WTC11 (cell line): ENCODE results near the gene HECW1.

ENCODE experiments used
- ATF3 ChIP-seq: sonication (generic); formaldehyde crosslinking; conservative IDR thresholded peaks from 2 replicates; pipeline ENCODE4 v1.8.1; 2022; ENCODE audit warnings: mild to moderate bottlenecking, missing genetic modification reagents
- CDX4 ChIP-seq: fragments of 250-450 bp; sonication (Bioruptor Pico); IDR thresholded peaks from 2 replicates; pipeline ENCODE4 v1.9.0; 2021; ENCODE audit warnings: moderate library complexity, mild to moderate bottlenecking, inconsistent platforms, borderline replicate concordance
- CREM ChIP-seq: sonication (generic); formaldehyde crosslinking; IDR thresholded peaks from 2 replicates; pipeline ENCODE4 v1.8.1; 2022; ENCODE audit warnings: mild to moderate bottlenecking, missing genetic modification reagents, moderate library complexity
- CTCF ChIP-seq: fragments of 200-600 bp; IDR thresholded peaks from 2 replicates; pipeline ENCODE4 v1.8.0; 2022; ENCODE audit warnings: antibody characterized with exemption
- HMGXB4 ChIP-seq: sonication (generic); formaldehyde crosslinking; IDR thresholded peaks from 2 replicates; pipeline ENCODE4 v1.8.1; 2023; ENCODE audit warnings: mild to moderate bottlenecking, moderate library complexity, missing genetic modification reagents
- JUN ChIP-seq: sonication (generic); formaldehyde crosslinking; IDR thresholded peaks from 2 replicates; pipeline ENCODE4 v1.8.0; 2023; ENCODE audit warnings: mild to moderate bottlenecking, missing genetic modification reagents
- NR3C1 ChIP-seq: sonication (generic); formaldehyde crosslinking; conservative IDR thresholded peaks from 2 replicates; pipeline ENCODE4 v1.8.1; 2023; ENCODE audit warnings: low read depth, mild to moderate bottlenecking, missing genetic modification reagents
- TEAD4 ChIP-seq: sonication (generic); formaldehyde crosslinking; IDR thresholded peaks from 2 replicates; pipeline ENCODE4 v1.8.0; 2022; ENCODE audit warnings: mild to moderate bottlenecking, missing genetic modification reagents
- ZNF232 ChIP-seq: sonication (generic); formaldehyde crosslinking; IDR thresholded peaks from 2 replicates; pipeline ENCODE4 v1.8.0; 2022; ENCODE audit warnings: mild to moderate bottlenecking, missing genetic modification reagents
- ZSCAN18 ChIP-seq: fragments of 250-450 bp; sonication (Bioruptor Pico); IDR thresholded peaks from 2 replicates; pipeline ENCODE4 v2.1.2; 2022; ENCODE audit warnings: mild to moderate bottlenecking, moderate library complexity

GRCh38 chr7:43201912-43202311 is 89.5 kb downstream of the HECW1 start:
- TF ChIP-seq HMGXB4 (CRISPR knock-in tag) = no peak
- no peak for TF ChIP-seq JUN (CRISPR knock-in tag)
- no peak for TF ChIP-seq CTCF
- TF ChIP-seq CREM = no peak
- TF ChIP-seq NR3C1 (CRISPR knock-in tag) = no peak
- TF ChIP-seq ZSCAN18 (CRISPR knock-in tag) = no peak
- no peak for TF ChIP-seq ZNF232
- no peak for TF ChIP-seq ATF3 (CRISPR knock-in tag)
- TF ChIP-seq CDX4 (CRISPR knock-in tag) = no peak
- TF ChIP-seq TEAD4 = no peak
